ENCODE measurements around the gene LAIR2. TPM values are rescaled to one million over a fixed set of nuclear protein-coding genes. Genes with fewer than 3 reads are reported as not detected.
A peak's percentile ranks its signal among the peaks of the same experiment; 100 is the strongest.

LAIR2 gene
- total RNA-seq, 1 donor from 2014 or later = not detected

- Mint-ChIP-seq H3K4me3 (no peak overlapping the region), H3K27me3 (peaks cover 21% of the 10 kb centered on the region), H3K4me1 (peaks cover 17% of the 10 kb centered on the region), H3K9me3 (no peaks in the 10 kb centered on the region), H3K36me3 (ENCODE audit: low read depth) (no peaks in the 10 kb centered on the region), H3K27ac (no peak overlapping the region)
- intact Hi-C loops (cut with micrococcal nuclease) = loop anchor here (1.0 kb wide), 2 partner anchors 47 to 441 kb away; no protein-coding TSS in a partner anchor
- CTCF ChIA-PET = interaction anchor here (0.9 to 2.8 kb wide), 4 partner anchors 137 to 198 kb away, joined by 3 to 24 read pairs (median 4); no protein-coding TSS in a partner anchor
- POLR2A ChIA-PET = no interaction called here
- ATAC-seq (ENCODE audit: low read depth) (peak; percentile 47), DNase-seq (no peak)
- no peak for TF ChIP-seq CTCF (IDR thresholded peaks at IDR 0.05)
Measured at GRCh38 chr19:54478677-54479266, 23.9 kb upstream of the LAIR2 start.

- POLR2A ChIA-PET = no interaction called here
- Mint-ChIP-seq H3K9me3 (no peaks in the 10 kb centered on the region), H3K36me3 (ENCODE audit: low read depth) (no peaks in the 10 kb centered on the region), H3K4me1 (peaks cover 17% of the 10 kb centered on the region), H3K27me3 (peaks cover 28% of the 10 kb centered on the region), H3K27ac (no peak overlapping the region), H3K4me3 (no peak overlapping the region)
- intact Hi-C loops (cut with micrococcal nuclease) = no loop called here
- ATAC-seq (ENCODE audit: low read depth) (no peak), DNase-seq (no peak)
- CTCF ChIA-PET = interaction anchor here (2.8 to 3.9 kb wide), 2 partner anchors 194 to 197 kb away, joined by 15 to 48 read pairs; no protein-coding TSS in a partner anchor
- TF ChIP-seq CTCF (IDR thresholded peaks at IDR 0.05) = no peak
Measured at GRCh38 chr19:54480051-54480450, 22.6 kb upstream of the LAIR2 start.

- Mint-ChIP-seq H3K9me3 (no peaks in the 10 kb centered on the region), H3K27me3 (peaks cover 33% of the 10 kb centered on the region), H3K4me1 (peaks cover 20% of the 10 kb centered on the region), H3K4me3 (no peak overlapping the region), H3K27ac (no peak overlapping the region), H3K36me3 (ENCODE audit: low read depth) (no peaks in the 10 kb centered on the region)
- CTCF ChIA-PET = interaction anchor here (0.6 to 3.9 kb wide), 13 partner anchors 8 to 201 kb away, joined by 3 to 48 read pairs (median 5); partner anchors contain the start of gene CDC42EP5
- intact Hi-C loops (cut with micrococcal nuclease) = loop anchor here (1.0 kb wide), 1 partner anchor 195 kb away; no protein-coding TSS in a partner anchor
- DNase-seq (no peak), ATAC-seq (ENCODE audit: low read depth) (peak; percentile 62)
- no peak for TF ChIP-seq CTCF (IDR thresholded peaks at IDR 0.05)
- POLR2A ChIA-PET = interaction anchor here (0.7 kb wide), 4 partner anchors 47 to 562 kb away, joined by 3 to 8 read pairs (median 5); no protein-coding TSS in a partner anchor
Measured at GRCh38 chr19:54481326-54481930, 21.2 kb upstream of the LAIR2 start.

GRCh38 chr19:54482889-54483288 lies 19.7 kb upstream of the LAIR2 start:
- no peak for TF ChIP-seq CTCF (IDR thresholded peaks at IDR 0.05)
- no peak overlapping the region for H3K4me3 Mint-ChIP-seq
- intact Hi-C loops (cut with micrococcal nuclease) = no loop called here
- peaks cover 27% of the 10 kb centered on the region for H3K27me3 Mint-ChIP-seq
- CTCF ChIA-PET = interaction anchor here (1.7 to 3.9 kb wide), 3 partner anchors 171 to 194 kb away, joined by 12 to 48 read pairs (median 15); no protein-coding TSS in a partner anchor
- DNase-seq = no peak
- H3K36me3 Mint-ChIP-seq (ENCODE audit: low read depth) = no peaks in the 10 kb centered on the region
- no peak for ATAC-seq (ENCODE audit: low read depth)
- POLR2A ChIA-PET = no interaction called here
- H3K4me1 Mint-ChIP-seq = peaks cover 20% of the 10 kb centered on the region
- no peaks in the 10 kb centered on the region for H3K9me3 Mint-ChIP-seq
- no peak overlapping the region for H3K27ac Mint-ChIP-seq

GRCh38 chr19:54484451-54484850 lies 18.2 kb upstream of the LAIR2 start:
- Mint-ChIP-seq H3K4me3 (no peak overlapping the region), H3K4me1 (peaks cover 19% of the 10 kb centered on the region), H3K27ac (no peak overlapping the region), H3K27me3 (peaks cover 20% of the 10 kb centered on the region), H3K36me3 (ENCODE audit: low read depth) (no peaks in the 10 kb centered on the region), H3K9me3 (no peaks in the 10 kb centered on the region)
- no peak for TF ChIP-seq CTCF (IDR thresholded peaks at IDR 0.05)
- ChIA-PET CTCF (no interaction called here), POLR2A (no interaction called here)
- DNase-seq (no peak), ATAC-seq (ENCODE audit: low read depth) (no peak)
- intact Hi-C loops (cut with micrococcal nuclease) = no loop called here

Measured in activated B cell treated with CpG ODN at 0.5 μM for 24 hours (primary cell).